ENCODE results near the gene HOXA2. TPM values are rescaled to one million over a fixed set of nuclear protein-coding genes. Genes with fewer than 3 reads are reported as not detected.

HOXA2 gene
- total and polyA plus RNA-seq, 12 donors: 0.41 to 5.7 (median 1.2) TPM; not detected in 1

DNA sequence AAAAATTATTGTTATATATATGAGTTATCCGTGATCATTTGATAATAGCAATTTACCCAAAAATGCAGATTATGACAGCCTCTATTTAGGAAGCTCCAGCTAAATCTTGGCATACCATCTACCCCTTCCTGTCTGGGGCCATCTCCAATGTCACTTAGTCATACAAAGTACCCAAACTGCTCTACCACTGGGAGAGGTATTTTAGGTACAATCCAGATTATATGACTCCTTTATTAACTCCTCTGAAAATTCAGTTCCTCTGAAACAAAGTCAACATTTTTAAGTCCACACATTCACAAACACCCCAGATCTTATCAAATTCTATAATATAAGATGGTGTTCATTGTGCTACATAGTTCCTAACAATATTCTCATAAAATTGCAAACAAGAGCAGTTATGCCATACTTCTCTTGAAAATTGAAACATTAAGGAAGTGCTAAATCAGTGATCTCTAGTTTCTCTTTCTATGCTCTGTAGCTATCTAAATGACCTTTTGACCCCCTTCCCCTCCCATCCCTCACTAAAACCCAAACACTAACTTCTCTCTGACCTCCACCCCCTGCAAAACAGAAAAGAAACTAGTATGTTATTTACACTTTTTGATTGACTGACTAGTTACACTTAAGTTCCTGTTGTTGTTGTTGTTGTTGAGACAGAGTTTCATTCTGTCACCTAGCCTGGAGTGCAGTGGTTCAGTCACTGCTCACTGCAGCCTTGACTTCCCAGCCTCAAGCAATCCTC lies 23.1 kb downstream of the HOXA2 start:
- Histone ChIP-seq H3K4me1 (replicated peaks in 1 of 2) (no peaks in the 10 kb centered on the region), H3K27me3 (no peaks in the 10 kb centered on the region), H3K9me3 (replicated peaks in 1 of 3) (no peaks in the 10 kb centered on the region), H3K36me3 (replicated peaks in 1 of 2) (no peaks in the 10 kb centered on the region), H3K4me3 (no peak overlapping the region), H3K27ac (no peak overlapping the region)
- TF ChIP-seq POLR2A (IDR thresholded peaks at IDR 0.05): no peak
- TF ChIP-seq CTCF (IDR thresholded peaks at IDR 0.05): no peak
- DNase-seq: no peak
- WGBS, 4 donors: 78 to 92% (median 86%) methylated on average over 1 of the region's 1 CpG
- intact Hi-C loops (cut with DNase I): no loop called here

- H3K4me1 ChIP-seq (replicated peaks in 1 of 2): no peaks in the 10 kb centered on the region
- intact Hi-C loops (cut with DNase I): no loop called here
- no peaks in the 10 kb centered on the region for H3K27me3 ChIP-seq
- no peak for DNase-seq
- H3K9me3 ChIP-seq (replicated peaks in 1 of 3): no peaks in the 10 kb centered on the region
- no peak overlapping the region for H3K4me3 ChIP-seq
- TF ChIP-seq POLR2A (IDR thresholded peaks at IDR 0.05): no peak
- no peak for TF ChIP-seq CTCF (IDR thresholded peaks at IDR 0.05)
- H3K27ac ChIP-seq: no peak overlapping the region
- H3K36me3 ChIP-seq (replicated peaks in 1 of 2): no peaks in the 10 kb centered on the region
- WGBS, 4 donors: 85 to 92% (median 90%) methylated on average over 5 of the region's 5 CpGs
Measured at GRCh38 chr7:27078616-27079233, 23.8 kb downstream of the HOXA2 start.

- H3K27ac ChIP-seq: no peak overlapping the region
- DNase-seq: no peak
- no peak for TF ChIP-seq CTCF (IDR thresholded peaks at IDR 0.05)
- TF ChIP-seq POLR2A (IDR thresholded peaks at IDR 0.05): no peak
- no peaks in the 10 kb centered on the region for H3K4me1 ChIP-seq (replicated peaks in 1 of 2)
- H3K27me3 ChIP-seq: no peaks in the 10 kb centered on the region
- H3K36me3 ChIP-seq (replicated peaks in 1 of 2): no peaks in the 10 kb centered on the region
- intact Hi-C loops (cut with DNase I): no loop called here
- H3K9me3 ChIP-seq (replicated peaks in 1 of 3): no peaks in the 10 kb centered on the region
- H3K4me3 ChIP-seq: no peak overlapping the region
Measured at GRCh38 chr7:27073076-27073475, 29.4 kb downstream of the HOXA2 start.

- H3K4me3 ChIP-seq: no peak overlapping the region
- H3K27ac ChIP-seq: no peak overlapping the region
- DNase-seq: no peak
- H3K27me3 ChIP-seq: no peaks in the 10 kb centered on the region
- no peaks in the 10 kb centered on the region for H3K4me1 ChIP-seq (replicated peaks in 1 of 2)
- intact Hi-C loops (cut with DNase I): no loop called here
- WGBS, 4 donors: 67 to 76% (median 72%) methylated on average over 6 of the region's 6 CpGs
- no peak for TF ChIP-seq CTCF (IDR thresholded peaks at IDR 0.05)
- no peaks in the 10 kb centered on the region for H3K9me3 ChIP-seq (replicated peaks in 1 of 3)
- no peaks in the 10 kb centered on the region for H3K36me3 ChIP-seq (replicated peaks in 1 of 2)
Measured at GRCh38 chr7:27071622-27072390, 30.7 kb downstream of the HOXA2 start.

All from adrenal gland (tissue), 12 donors.